Measurements from ENCODE around the gene DUSP21.

The DUSP21 gene

DNA sequence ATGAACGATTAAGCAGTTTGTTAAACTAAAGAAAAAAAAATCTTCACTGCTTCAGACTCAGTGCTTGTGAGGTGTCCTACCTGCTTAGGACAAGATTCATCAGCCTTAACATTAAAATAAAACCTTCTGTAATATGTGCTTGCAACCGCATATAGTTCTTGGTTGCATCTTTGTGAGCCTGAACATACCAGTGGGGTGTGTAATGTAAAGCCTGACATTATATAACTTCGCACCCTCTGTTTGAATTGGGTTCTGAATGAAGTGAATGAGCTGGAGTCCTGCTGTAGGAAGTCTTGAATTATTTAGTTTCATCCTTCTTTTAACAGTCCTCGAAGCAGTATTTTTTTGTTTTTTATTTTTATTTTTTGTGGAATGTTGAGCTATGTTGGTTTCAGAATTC is 32.3 kb downstream of the DUSP21 start:
- no peaks in the 10 kb centered on the region for H3K27me3 ChIP-seq (ENCODE audit: control insufficient read depth in 3 of 3, insufficient read depth in 3 of 3, low read depth in 1 of 3, low read length in 3 of 3)
- H3K27ac ChIP-seq (replicated peaks; ENCODE audit: low read length): no peak overlapping the region
- no peaks in the 10 kb centered on the region for H3K4me1 ChIP-seq (ENCODE audit: control insufficient read depth in 2 of 2, insufficient read depth in 1 of 2, low read depth in 1 of 2, low read length in 2 of 2)
- no peak overlapping the region for H2AFZ ChIP-seq (ENCODE audit: low read length)
- no peak overlapping the region for H3K9ac ChIP-seq (ENCODE audit: low read depth, low read length, poor library complexity)
- no peak overlapping the region for H4K8ac ChIP-seq (ENCODE audit: low read depth, low read length)
- no peak overlapping the region for H2BK15ac ChIP-seq (ENCODE audit: low read length)
- H2AK5ac ChIP-seq (ENCODE audit: low read depth, low read length): no peak overlapping the region
- H3K4me3 ChIP-seq (ENCODE audit: low read length in 2 of 2): peak overlapping the region in 1 of 2 donors; percentile 79
- H4K91ac ChIP-seq (ENCODE audit: low read depth, low read length, poor library complexity): no peak overlapping the region
- no peak overlapping the region for H3K23ac ChIP-seq (ENCODE audit: low read depth, low read length, poor library complexity)
- peaks cover 2% of the 10 kb centered on the region for H3K79me1 ChIP-seq (ENCODE audit: low read depth, low read length)
- H3K9me3 ChIP-seq (replicated peaks in 1 of 2; ENCODE audit: control insufficient read depth in 2 of 2, insufficient read depth in 1 of 2, low read depth in 1 of 2, low read length in 2 of 2): no peaks in the 10 kb centered on the region
- H2BK5ac ChIP-seq (ENCODE audit: low read length): no peak overlapping the region
- H3K18ac ChIP-seq (ENCODE audit: low read length): no peak overlapping the region
- no CpG with 5 or more reads among the region's 4 CpGs for WGBS, 2 donors (ENCODE audit: extremely low coverage in 2 of 2, insufficient read length in 2 of 2, insufficient replicate concordance in 1 of 2)
- no peak overlapping the region for H3K14ac ChIP-seq (ENCODE audit: low read length)
- no peak overlapping the region for H3K4ac ChIP-seq (ENCODE audit: low read length)
- no peak for DNase-seq (ENCODE audit: low spot score)
- H2BK12ac ChIP-seq (ENCODE audit: low read length): no peak overlapping the region
- no peak overlapping the region for H2BK120ac ChIP-seq (ENCODE audit: low read depth, low read length)
- no peaks in the 10 kb centered on the region for H3K36me3 ChIP-seq (replicated peaks in 1 of 2; ENCODE audit: control insufficient read depth in 2 of 2, insufficient read depth in 2 of 2, low read length in 2 of 2)
- H3K4me2 ChIP-seq (ENCODE audit: insufficient read depth, low read length, poor library complexity, severe bottlenecking): peak overlapping the region; percentile 18

- Histone ChIP-seq H2AK5ac (ENCODE audit: low read depth, low read length) (no peak overlapping the region), H2BK120ac (ENCODE audit: low read depth, low read length) (no peak overlapping the region), H4K91ac (ENCODE audit: low read depth, low read length, poor library complexity) (no peak overlapping the region), H3K4me3 (ENCODE audit: low read length in 2 of 2) (no peak overlapping the region), H2BK15ac (ENCODE audit: low read length) (no peak overlapping the region), H3K4me1 (ENCODE audit: control insufficient read depth in 2 of 2, insufficient read depth in 1 of 2, low read depth in 1 of 2, low read length in 2 of 2) (no peaks in the 10 kb centered on the region), H3K79me1 (ENCODE audit: low read depth, low read length) (peaks cover 2% of the 10 kb centered on the region), H2BK12ac (ENCODE audit: low read length) (no peak overlapping the region), H3K9ac (ENCODE audit: low read depth, low read length, poor library complexity) (no peak overlapping the region), H3K9me3 (replicated peaks in 1 of 2; ENCODE audit: control insufficient read depth in 2 of 2, insufficient read depth in 1 of 2, low read depth in 1 of 2, low read length in 2 of 2) (no peaks in the 10 kb centered on the region), H2AFZ (ENCODE audit: low read length) (no peak overlapping the region), H4K8ac (ENCODE audit: low read depth, low read length) (no peak overlapping the region), H3K36me3 (replicated peaks in 1 of 2; ENCODE audit: control insufficient read depth in 2 of 2, insufficient read depth in 2 of 2, low read length in 2 of 2) (no peaks in the 10 kb centered on the region), H3K4ac (ENCODE audit: low read length) (no peak overlapping the region), H3K4me2 (ENCODE audit: insufficient read depth, low read length, poor library complexity, severe bottlenecking) (no peak overlapping the region), H3K14ac (ENCODE audit: low read length) (no peak overlapping the region), H3K23ac (ENCODE audit: low read depth, low read length, poor library complexity) (no peak overlapping the region), H3K27ac (replicated peaks; ENCODE audit: low read length) (no peak overlapping the region), H3K27me3 (ENCODE audit: control insufficient read depth in 3 of 3, insufficient read depth in 3 of 3, low read depth in 1 of 3, low read length in 3 of 3) (no peaks in the 10 kb centered on the region), H2BK5ac (ENCODE audit: low read length) (no peak overlapping the region), H3K18ac (ENCODE audit: low read length) (no peak overlapping the region)
- DNase-seq (ENCODE audit: low spot score): no peak
- 88% methylated on average over 8 of the region's 19 CpGs; no CpG with 5 or more reads in 1 of the 2 donors for WGBS, 2 donors (ENCODE audit: extremely low coverage in 2 of 2, insufficient read length in 2 of 2, insufficient replicate concordance in 1 of 2)
Observed at GRCh38 chrX:44876767-44877166, 32.9 kb downstream of the DUSP21 start.

- no peak overlapping the region for H3K23ac ChIP-seq (ENCODE audit: low read depth, low read length, poor library complexity)
- no peak overlapping the region for H3K18ac ChIP-seq (ENCODE audit: low read length)
- H2BK12ac ChIP-seq (ENCODE audit: low read length): no peak overlapping the region
- no peak overlapping the region for H3K9ac ChIP-seq (ENCODE audit: low read depth, low read length, poor library complexity)
- H3K14ac ChIP-seq (ENCODE audit: low read length): no peak overlapping the region
- no peaks in the 10 kb centered on the region for H3K27me3 ChIP-seq (ENCODE audit: control insufficient read depth in 3 of 3, insufficient read depth in 3 of 3, low read depth in 1 of 3, low read length in 3 of 3)
- H2BK120ac ChIP-seq (ENCODE audit: low read depth, low read length): no peak overlapping the region
- H2BK15ac ChIP-seq (ENCODE audit: low read length): no peak overlapping the region
- no peaks in the 10 kb centered on the region for H3K9me3 ChIP-seq (replicated peaks in 1 of 2; ENCODE audit: control insufficient read depth in 2 of 2, insufficient read depth in 1 of 2, low read depth in 1 of 2, low read length in 2 of 2)
- no peaks in the 10 kb centered on the region for H3K4me1 ChIP-seq (ENCODE audit: control insufficient read depth in 2 of 2, insufficient read depth in 1 of 2, low read depth in 1 of 2, low read length in 2 of 2)
- H3K4me3 ChIP-seq (ENCODE audit: low read length in 2 of 2): no peak overlapping the region
- no peaks in the 10 kb centered on the region for H3K36me3 ChIP-seq (replicated peaks in 1 of 2; ENCODE audit: control insufficient read depth in 2 of 2, insufficient read depth in 2 of 2, low read length in 2 of 2)
- DNase-seq (ENCODE audit: low spot score): no peak
- H3K79me1 ChIP-seq (ENCODE audit: low read depth, low read length): no peaks in the 10 kb centered on the region
- no peak overlapping the region for H2BK5ac ChIP-seq (ENCODE audit: low read length)
- no peak overlapping the region for H4K8ac ChIP-seq (ENCODE audit: low read depth, low read length)
- no peak overlapping the region for H2AFZ ChIP-seq (ENCODE audit: low read length)
- no peak overlapping the region for H3K4me2 ChIP-seq (ENCODE audit: insufficient read depth, low read length, poor library complexity, severe bottlenecking)
- no peak overlapping the region for H3K27ac ChIP-seq (replicated peaks; ENCODE audit: low read length)
- H4K91ac ChIP-seq (ENCODE audit: low read depth, low read length, poor library complexity): no peak overlapping the region
- WGBS, 2 donors (ENCODE audit: extremely low coverage in 2 of 2, insufficient read length in 2 of 2, insufficient replicate concordance in 1 of 2): no CpG with 5 or more reads among the region's 8 CpGs
- H2AK5ac ChIP-seq (ENCODE audit: low read depth, low read length): no peak overlapping the region
- H3K4ac ChIP-seq (ENCODE audit: low read length): no peak overlapping the region
Observed at GRCh38 chrX:44878780-44879179, 35.0 kb downstream of the DUSP21 start.

- Histone ChIP-seq H3K18ac (ENCODE audit: low read length) (no peak overlapping the region), H3K9me3 (replicated peaks in 1 of 2; ENCODE audit: control insufficient read depth in 2 of 2, insufficient read depth in 1 of 2, low read depth in 1 of 2, low read length in 2 of 2) (no peaks in the 10 kb centered on the region), H3K27ac (replicated peaks; ENCODE audit: low read length) (no peak overlapping the region), H3K36me3 (replicated peaks in 1 of 2; ENCODE audit: control insufficient read depth in 2 of 2, insufficient read depth in 2 of 2, low read length in 2 of 2) (no peaks in the 10 kb centered on the region), H2BK5ac (ENCODE audit: low read length) (no peak overlapping the region), H3K27me3 (ENCODE audit: control insufficient read depth in 3 of 3, insufficient read depth in 3 of 3, low read depth in 1 of 3, low read length in 3 of 3) (no peaks in the 10 kb centered on the region), H3K4me2 (ENCODE audit: insufficient read depth, low read length, poor library complexity, severe bottlenecking) (no peak overlapping the region), H3K23ac (ENCODE audit: low read depth, low read length, poor library complexity) (no peak overlapping the region), H2BK120ac (ENCODE audit: low read depth, low read length) (no peak overlapping the region), H3K79me1 (ENCODE audit: low read depth, low read length) (no peaks in the 10 kb centered on the region), H3K9ac (ENCODE audit: low read depth, low read length, poor library complexity) (no peak overlapping the region), H4K91ac (ENCODE audit: low read depth, low read length, poor library complexity) (no peak overlapping the region), H3K4me3 (ENCODE audit: low read length in 2 of 2) (no peak overlapping the region), H2BK12ac (ENCODE audit: low read length) (no peak overlapping the region), H4K8ac (ENCODE audit: low read depth, low read length) (no peak overlapping the region), H3K4ac (ENCODE audit: low read length) (no peak overlapping the region), H2BK15ac (ENCODE audit: low read length) (no peak overlapping the region), H3K14ac (ENCODE audit: low read length) (no peak overlapping the region), H2AFZ (ENCODE audit: low read length) (no peak overlapping the region), H2AK5ac (ENCODE audit: low read depth, low read length) (no peak overlapping the region), H3K4me1 (ENCODE audit: control insufficient read depth in 2 of 2, insufficient read depth in 1 of 2, low read depth in 1 of 2, low read length in 2 of 2) (no peaks in the 10 kb centered on the region)
- WGBS, 2 donors (ENCODE audit: extremely low coverage in 2 of 2, insufficient read length in 2 of 2, insufficient replicate concordance in 1 of 2): no CpG with 5 or more reads among the region's 10 CpGs
- DNase-seq (ENCODE audit: low spot score): no peak
Observed at GRCh38 chrX:44881549-44881948, 37.7 kb downstream of the DUSP21 start.

Measured in neuronal stem cell (in vitro differentiated cells).